H1 (cell line): ENCODE measurements around the gene NT5C1A. TPM values are rescaled to one million over a fixed set of nuclear protein-coding genes. Genes with fewer than 3 reads are reported as not detected.

Experiments used
- MAFK ChIP-seq: IDR thresholded peaks from 2 replicates; pipeline ENCODE4 v1.6.1; 2012; ENCODE audit warnings: low read depth, mild to moderate bottlenecking, improper control_type of control experiment, low read length
- polyA plus RNA-seq, 7 experiments: library from polyadenylated mRNA; depleted of rRNA in 3 of 7; stranded (reverse) in 5 of 7; unstranded in 2 of 7; fragments of >200 nt in 5 of 7; fragments of 200-250 nt in 2 of 7; gene quantifications; 1 replicate in 5 of 7; 2 replicates in 1 of 7; 4 replicates in 1 of 7; pipeline versions ENCODE4 v1.2.1 to v1.2.3, GENCODE V29; 2011 to 2013; ENCODE audit warnings: missing spikeins in 2 of 7, mixed read lengths in 2 of 7
- total RNA-seq: library from RNA; stranded (reverse); fragmentation: NEBNext Ultra II Directional; extraction: Animal tissue kit (Norgen Biotek cat#: 25700); gene quantifications from 2 replicates; pipeline ENCODE4 v1.2.1, GENCODE V29; 2021

Gene NT5C1A
- total and polyA plus RNA-seq, 2 of the 8 experiments (the other 6 are each of a cell fraction or from before 2014, with no cell fraction given) = not detected

DNA sequence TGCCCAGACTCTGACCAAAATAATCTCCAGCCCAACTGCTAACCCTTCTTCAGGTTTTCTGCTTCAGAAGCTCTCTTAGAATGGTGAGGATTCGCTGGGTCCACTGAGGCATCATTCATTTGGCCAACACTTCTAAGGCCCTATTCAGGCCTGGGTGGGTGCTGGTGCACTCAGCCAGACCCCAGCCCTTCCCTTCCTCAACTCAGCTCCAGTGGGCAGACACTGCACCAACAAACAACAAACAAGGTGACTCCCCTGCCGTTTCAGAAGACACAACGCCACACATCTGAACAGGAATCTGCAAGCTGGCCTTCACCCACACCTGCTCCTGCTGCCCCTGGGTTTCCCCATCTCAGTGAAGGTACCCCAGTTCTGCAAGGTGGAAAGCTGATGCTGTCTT is 38.5 kb downstream of the NT5C1A start (continued):
- no peak for TF ChIP-seq MAFK
